ENCODE data around the gene HSPA1B. TPM values are rescaled to one million over a fixed set of nuclear protein-coding genes. Genes with fewer than 3 reads are reported as not detected.

The HSPA1B gene
- total and polyA plus RNA-seq, 2 of the 4 experiments (the other 2 are of a cell fraction), result 61.1 to 93.6 TPM

DNA sequence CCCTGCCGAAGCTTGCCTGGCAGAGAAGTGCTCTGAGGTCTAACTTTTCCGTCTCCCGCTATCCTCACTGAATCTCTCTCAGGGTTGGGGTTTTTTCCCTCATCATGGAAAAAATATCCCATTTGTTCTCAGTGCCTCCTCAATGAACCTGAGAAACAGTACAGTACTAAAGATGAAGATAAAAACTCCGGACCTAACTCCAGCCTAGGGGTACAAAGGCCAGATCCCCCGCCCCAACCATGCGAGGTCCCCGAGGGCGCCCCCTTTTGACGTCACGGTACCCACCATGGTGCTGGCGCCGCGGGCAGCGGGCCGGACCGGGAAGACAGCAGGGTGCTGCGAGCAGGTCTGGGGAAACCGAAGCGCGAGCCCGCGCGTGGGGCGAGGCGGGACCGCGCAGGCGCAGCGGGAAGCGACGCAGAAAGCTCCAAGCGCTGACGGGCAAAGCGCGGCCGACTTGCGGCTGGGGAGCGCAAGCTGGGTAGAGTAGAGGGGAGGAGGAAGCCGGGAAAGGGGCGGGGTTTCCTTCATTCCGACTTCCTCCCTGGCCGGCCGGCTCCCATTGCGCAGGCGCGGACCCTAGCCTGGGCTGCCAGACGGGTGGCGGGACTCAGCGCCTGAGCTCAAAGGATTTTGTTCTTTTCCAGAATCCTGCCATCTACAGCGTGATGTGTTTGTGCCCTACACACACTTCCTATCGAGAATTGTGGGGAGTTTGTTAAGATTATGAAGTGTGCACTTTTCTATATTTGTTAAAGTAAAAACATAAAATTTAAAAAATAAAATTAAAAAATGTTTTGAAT, 20.9 kb upstream of the HSPA1B start, which contains the start of gene LSM2:
Gene LSM2 (minus strand): TSS at position 497 of the 803 bp plus-strand sequence. CDS start 209 bp downstream, at position 288.
- DNase-seq, result peak; percentile 96
- Histone ChIP-seq H3K9ac (ENCODE audit: low read depth, low read length) (peak within 1 kb of the TSS; percentile 90), H4K5ac (ENCODE audit: low read depth, low read length) (peak within 1 kb of the TSS; percentile 43), H2BK5ac (ENCODE audit: low read depth, low read length, poor library complexity, severe bottlenecking) (peak within 1 kb of the TSS; percentile 86), H2BK15ac (ENCODE audit: low read depth, low read length) (no peak within 1 kb of the TSS), H3K4me2 (ENCODE audit: low read depth, low read length) (peak within 1 kb of the TSS; percentile 90), H3K36me3 (ENCODE audit: control insufficient read depth, insufficient read depth, low read length) (peaks cover 2% of the 10 kb centered on the region; the same call in 1 of the 2 replicates), H4K91ac (ENCODE audit: insufficient read depth, low read depth, low read length) (peak within 1 kb of the TSS; percentile 79), H4K20me1 (ENCODE audit: insufficient read depth, low read length) (no peaks in the 10 kb centered on the region), H3K23ac (ENCODE audit: low read depth, low read length) (peak within 1 kb of the TSS; percentile 65), H2BK20ac (ENCODE audit: low read depth, low read length) (no peak within 1 kb of the TSS), H3K79me1 (ENCODE audit: low read depth in 1 of 2, low read length in 2 of 2) (peaks cover 15 to 29% of the 10 kb centered on the region in 2 experiments), H2AK5ac (ENCODE audit: low read depth, low read length) (peak within 1 kb of the TSS; percentile 82), H3K4ac (ENCODE audit: low read depth, low read length) (peak within 1 kb of the TSS; percentile 90), H3K27ac (ENCODE audit: insufficient read depth, low read length) (peak within 1 kb of the TSS; percentile 46), H2AK9ac (replicated peaks; ENCODE audit: low read depth, low read length, poor library complexity) (peak within 1 kb of the TSS; percentile 86), H3K18ac (ENCODE audit: low read depth, low read length) (peak within 1 kb of the TSS; percentile 20; the same call in 1 of the 2 replicates), H2BK120ac (ENCODE audit: low read depth, low read length) (no peak within 1 kb of the TSS), H3K27me3 (ENCODE audit: control insufficient read depth, insufficient read depth, low read length) (no peaks in the 10 kb centered on the region), H3K9me1 (ENCODE audit: insufficient read depth, low read length) (no peaks in the 10 kb centered on the region; the same call in 1 of the 2 replicates), H3K4me1 (ENCODE audit: control insufficient read depth, insufficient read depth, low read length) (peaks cover 3% of the 10 kb centered on the region; the same call in 1 of the 2 replicates), H2AFZ (replicated peaks; ENCODE audit: low read length, poor library complexity) (peak within 1 kb of the TSS; percentile 90), H3K9me3 (ENCODE audit: control insufficient read depth, insufficient read depth, low read length) (no peaks in the 10 kb centered on the region), H3K14ac (replicated peaks; ENCODE audit: low read depth, low read length) (peak within 1 kb of the TSS; percentile 68), H3K4me3 (ENCODE audit: insufficient read depth, low read depth, low read length) (peak within 1 kb of the TSS; percentile 57), H4K8ac (ENCODE audit: low read depth in 2 of 2, low read length in 2 of 2) (peak within 1 kb of the TSS; percentile 55 to 86), H3K56ac (ENCODE audit: extremely low read depth, insufficient read depth, low read length) (peak within 1 kb of the TSS; percentile 94)
- WGBS, 2 experiments (ENCODE audit: extremely low coverage in 2 of 2, insufficient read length in 1 of 2), result 2% methylated on average over 10 of the region's 51 CpGs; no CpG with 5 or more reads in 1 of the 2 experiments
- BruUV-seq (replicated peaks), result no TSS peak
- ChIA-PET POLR2A (ENCODE audit: unreplicated experiment) (interaction anchor here (0.5 to 1.0 kb wide), 5 partner anchors 9 to 133 kb away, joined by 3 to 11 read pairs (median 5); partner anchors contain the start of genes HSPA1A, HSPA1B and HSPA1L), CTCF (interaction anchor here (1.1 to 2.5 kb wide), 2 partner anchors 11 to 16 kb away, joined by 3 to 10 read pairs; partner anchors contain the start of gene VARS1)
- dilution Hi-C loops (cut with HindIII; ENCODE audit: low sequenced_read_pairs, unreplicated experiment) (no loop called here), in situ Hi-C loops (cut with MboI; ENCODE audit: low sequenced_read_pairs) (no loop called here), intact Hi-C loops (cut with micrococcal nuclease) (no loop called here)
- ATAC-seq (ENCODE audit: low read depth), result peak; percentile 100
- no peak for TF ChIP-seq NFE2L2 (IDR thresholded peaks at IDR 0.05; ENCODE audit: low read depth, low read length)
- TF ChIP-seq, protein P1, sequence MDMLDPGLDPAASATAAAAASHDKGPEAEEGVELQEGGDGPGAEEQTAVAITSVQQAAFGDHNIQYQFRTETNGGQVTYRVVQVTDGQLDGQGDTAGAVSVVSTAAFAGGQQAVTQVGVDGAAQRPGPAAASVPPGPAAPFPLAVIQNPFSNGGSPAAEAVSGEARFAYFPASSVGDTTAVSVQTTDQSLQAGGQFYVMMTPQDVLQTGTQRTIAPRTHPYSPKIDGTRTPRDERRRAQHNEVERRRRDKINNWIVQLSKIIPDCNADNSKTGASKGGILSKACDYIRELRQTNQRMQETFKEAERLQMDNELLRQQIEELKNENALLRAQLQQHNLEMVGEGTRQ (IDR thresholded peaks at IDR 0.05; ENCODE audit: low read depth, low read length), result no peak; the same call in 1 of the 2 replicates
- TF ChIP-seq MXI1 (IDR thresholded peaks at IDR 0.05; ENCODE audit: borderline replicate concordance, low read depth, low read length), result peak; percentile 68; the same call in 1 of the 2 replicates
- TF ChIP-seq POLR2A (IDR thresholded peaks at IDR 0.05; ENCODE audit: low read depth, low read length), result peak; percentile 51; the same call in 1 of the 2 replicates
- TF ChIP-seq MAZ (IDR thresholded peaks at IDR 0.05; ENCODE audit: borderline replicate concordance, low read depth, low read length), result peak; percentile 72; the same call in 1 of the 2 replicates
- TF ChIP-seq RAD21 (IDR thresholded peaks at IDR 0.05; ENCODE audit: low read length), result 0 out of 2 replicates have a peak, but pooled peaks have one; percentile 0
- TF ChIP-seq BHLHE40 (IDR thresholded peaks at IDR 0.05; ENCODE audit: low read depth, low read length), result no peak
- TF ChIP-seq SMC3 (IDR thresholded peaks at IDR 0.05; ENCODE audit: low read depth, low read length), result 0 out of 2 replicates have a peak, but pooled peaks have one; percentile 7
- no peak for TF ChIP-seq MAFK (IDR thresholded peaks at IDR 0.05; ENCODE audit: low read depth, low read length)
- TF ChIP-seq, protein P2, sequence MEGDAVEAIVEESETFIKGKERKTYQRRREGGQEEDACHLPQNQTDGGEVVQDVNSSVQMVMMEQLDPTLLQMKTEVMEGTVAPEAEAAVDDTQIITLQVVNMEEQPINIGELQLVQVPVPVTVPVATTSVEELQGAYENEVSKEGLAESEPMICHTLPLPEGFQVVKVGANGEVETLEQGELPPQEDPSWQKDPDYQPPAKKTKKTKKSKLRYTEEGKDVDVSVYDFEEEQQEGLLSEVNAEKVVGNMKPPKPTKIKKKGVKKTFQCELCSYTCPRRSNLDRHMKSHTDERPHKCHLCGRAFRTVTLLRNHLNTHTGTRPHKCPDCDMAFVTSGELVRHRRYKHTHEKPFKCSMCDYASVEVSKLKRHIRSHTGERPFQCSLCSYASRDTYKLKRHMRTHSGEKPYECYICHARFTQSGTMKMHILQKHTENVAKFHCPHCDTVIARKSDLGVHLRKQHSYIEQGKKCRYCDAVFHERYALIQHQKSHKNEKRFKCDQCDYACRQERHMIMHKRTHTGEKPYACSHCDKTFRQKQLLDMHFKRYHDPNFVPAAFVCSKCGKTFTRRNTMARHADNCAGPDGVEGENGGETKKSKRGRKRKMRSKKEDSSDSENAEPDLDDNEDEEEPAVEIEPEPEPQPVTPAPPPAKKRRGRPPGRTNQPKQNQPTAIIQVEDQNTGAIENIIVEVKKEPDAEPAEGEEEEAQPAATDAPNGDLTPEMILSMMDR (conservative IDR thresholded peaks at IDR 0.05; ENCODE audit: low read depth, low read length), result peak; percentile 28; the same call in 1 of the 2 replicates
- no peak for TF ChIP-seq CHD1 (IDR thresholded peaks at IDR 0.05; ENCODE audit: low read depth, low read length)

All from IMR-90 (cell line).